NCI-H524 (cell line): ENCODE results near the gene OR14A16.

Experiments used
- DNase-seq, 2 experiments: peaks; one replicate each; lab custom pipeline; 2025; lab: John Stamatoyannopoulos, UW

OR14A16 gene, protein sequence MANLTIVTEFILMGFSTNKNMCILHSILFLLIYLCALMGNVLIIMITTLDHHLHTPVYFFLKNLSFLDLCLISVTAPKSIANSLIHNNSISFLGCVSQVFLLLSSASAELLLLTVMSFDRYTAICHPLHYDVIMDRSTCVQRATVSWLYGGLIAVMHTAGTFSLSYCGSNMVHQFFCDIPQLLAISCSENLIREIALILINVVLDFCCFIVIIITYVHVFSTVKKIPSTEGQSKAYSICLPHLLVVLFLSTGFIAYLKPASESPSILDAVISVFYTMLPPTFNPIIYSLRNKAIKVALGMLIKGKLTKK

DNA sequence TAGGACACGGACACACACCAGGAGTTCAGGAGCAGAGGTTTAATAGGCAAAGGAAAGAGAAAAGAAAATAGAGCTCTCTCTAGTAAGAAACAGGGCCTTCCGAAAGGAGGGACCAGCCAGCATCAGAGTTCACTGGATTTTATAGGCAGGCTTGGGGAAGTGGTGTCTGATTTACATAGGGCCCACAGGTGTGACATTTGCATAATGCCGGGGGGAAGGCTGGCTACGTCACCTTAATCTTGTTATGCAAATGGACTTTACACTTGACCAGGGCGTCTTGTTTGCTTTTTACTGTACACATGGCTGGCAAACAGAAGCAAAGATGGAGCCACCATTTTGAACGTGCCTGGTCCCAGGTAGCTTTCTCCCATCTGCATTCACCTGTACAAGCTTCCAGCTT, at the start of gene OR14A16:
Gene OR14A16, minus strand, starts transcription at position 97 of the 400 bp plus-strand sequence. CDS start 8,390 bp downstream, outside the sequence.
- no peak for DNase-seq

DNA sequence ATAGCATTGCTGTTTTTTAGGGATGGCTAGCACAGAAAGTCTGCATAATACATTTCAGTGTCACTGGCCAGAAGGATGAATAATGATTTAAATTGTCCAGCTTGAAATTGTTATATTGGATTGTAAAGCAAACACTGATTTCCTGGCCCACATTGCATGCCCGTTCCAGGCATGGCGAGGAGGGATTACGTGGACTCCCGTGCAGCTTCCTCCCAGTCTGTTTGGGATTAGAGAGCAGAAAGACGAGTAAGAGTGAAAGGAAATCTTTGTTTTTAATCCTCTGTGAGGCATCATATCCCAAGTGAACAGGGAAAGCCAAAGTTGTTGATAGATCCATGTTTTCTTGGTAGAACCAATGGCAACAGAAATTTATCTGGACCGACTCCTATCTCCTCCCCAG, 41.5 kb upstream of the OR14A16 start:
- DNase-seq = no peak

DNA sequence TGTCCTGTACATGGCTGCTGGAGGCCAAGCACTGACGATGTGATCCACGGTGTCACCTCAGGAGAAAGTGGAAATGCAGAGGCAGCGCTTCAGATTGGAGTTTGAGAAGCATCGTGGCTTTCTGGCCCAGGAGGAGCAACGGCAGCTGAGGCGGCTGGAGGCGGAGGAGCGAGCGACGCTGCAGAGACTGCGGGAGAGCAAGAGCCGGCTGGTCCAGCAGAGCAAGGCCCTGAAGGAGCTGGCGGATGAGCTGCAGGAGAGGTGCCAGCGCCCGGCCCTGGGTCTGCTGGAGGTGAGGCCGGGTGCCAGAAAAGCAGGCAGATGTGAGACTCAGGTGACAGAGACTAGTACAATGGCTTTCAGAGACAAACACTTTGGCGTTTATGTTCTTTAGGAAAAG, 40.7 kb upstream of the OR14A16 start:
- no peak for DNase-seq

DNA sequence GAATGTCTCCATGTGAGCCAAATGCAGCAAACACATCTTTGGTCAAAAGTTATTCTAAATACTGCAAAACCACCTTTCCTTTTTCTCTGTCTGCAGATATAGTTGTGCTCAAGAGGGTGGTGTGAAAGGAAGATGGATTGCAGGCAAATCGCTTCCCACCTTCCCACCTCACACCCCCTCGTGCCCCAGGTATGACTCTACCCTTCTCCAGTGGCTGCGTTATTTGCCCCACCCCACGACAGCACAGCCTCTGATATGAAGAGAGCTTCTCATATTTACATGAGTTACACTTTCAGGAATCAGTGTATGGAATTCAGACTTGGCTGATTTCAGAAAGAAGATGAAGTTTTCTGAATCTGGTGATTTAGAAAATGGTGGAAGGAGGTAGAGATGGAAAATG, 38.8 kb upstream of the OR14A16 start:
- DNase-seq = no peak

DNA sequence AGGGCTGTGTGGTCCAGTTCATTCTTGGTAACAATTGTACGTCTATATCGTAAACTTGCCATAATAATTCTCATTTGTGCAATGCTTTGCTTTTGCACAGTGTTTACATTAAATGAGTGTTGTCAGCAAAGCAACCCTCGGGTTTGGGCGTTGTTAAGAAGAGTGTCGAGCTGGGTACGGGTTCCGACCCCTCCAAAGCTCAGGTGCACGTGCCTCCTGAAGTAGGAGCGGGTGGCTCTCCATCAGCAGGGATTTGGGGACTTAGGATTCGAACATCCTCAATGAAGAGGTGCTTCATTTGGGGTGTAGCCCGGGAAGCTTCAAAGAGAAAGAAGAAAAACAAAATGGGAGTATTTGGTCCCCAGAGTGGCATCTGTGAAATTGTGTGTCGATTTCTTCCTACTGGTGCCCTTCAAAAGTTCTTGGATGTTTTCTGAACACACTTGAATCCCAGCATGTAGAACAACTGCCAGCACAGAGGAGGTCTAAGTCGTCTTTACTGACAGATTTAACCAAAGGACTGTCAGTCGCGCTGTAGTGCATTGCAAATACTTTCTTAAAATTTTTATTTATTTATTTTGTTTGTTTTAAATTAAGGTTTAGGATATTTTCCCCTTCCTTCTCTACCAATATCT, 34.2 kb upstream of the OR14A16 start:
- DNase-seq = no peak

DNA sequence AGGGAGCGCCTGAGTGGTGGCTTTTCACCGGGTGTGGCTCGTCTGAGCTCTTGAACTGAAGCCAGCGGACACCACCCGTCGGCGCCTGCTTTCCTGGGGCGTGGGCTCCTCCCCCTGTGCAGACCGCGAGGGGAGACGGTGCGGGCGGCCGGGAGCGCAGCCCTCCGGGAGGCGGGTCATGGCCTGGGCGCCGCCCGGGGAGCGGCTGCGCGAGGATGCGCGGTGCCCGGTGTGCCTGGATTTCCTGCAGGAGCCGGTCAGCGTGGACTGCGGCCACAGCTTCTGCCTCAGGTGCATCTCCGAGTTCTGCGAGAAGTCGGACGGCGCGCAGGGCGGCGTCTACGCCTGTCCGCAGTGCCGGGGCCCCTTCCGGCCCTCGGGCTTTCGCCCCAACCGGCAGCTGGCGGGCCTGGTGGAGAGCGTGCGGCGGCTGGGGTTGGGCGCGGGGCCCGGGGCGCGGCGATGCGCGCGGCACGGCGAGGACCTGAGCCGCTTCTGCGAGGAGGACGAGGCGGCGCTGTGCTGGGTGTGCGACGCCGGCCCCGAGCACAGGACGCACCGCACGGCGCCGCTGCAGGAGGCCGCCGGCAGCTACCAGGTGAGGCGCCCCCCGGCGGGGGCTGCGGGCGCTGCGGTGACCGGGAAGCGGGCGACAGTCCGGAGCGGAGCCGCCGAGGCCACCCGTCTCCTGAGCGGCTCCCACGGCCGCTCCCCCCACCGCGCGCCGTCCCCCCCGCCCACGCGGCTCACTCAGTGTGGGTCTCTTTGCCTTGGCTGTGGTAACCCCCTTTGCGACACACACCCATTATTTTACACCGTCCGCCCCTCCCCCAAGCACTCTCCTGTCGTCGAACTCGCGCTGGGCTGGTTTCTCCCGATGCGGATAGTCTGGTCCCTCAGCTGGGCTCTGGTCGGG, 33.4 kb upstream of the OR14A16 start, which contains the start of gene TRIM58:
Gene TRIM58, plus strand, starts transcription at position 119 of the 916 bp plus-strand sequence. Its CDS starts 60 bp downstream, at position 179.
- DNase-seq = no peak

DNA sequence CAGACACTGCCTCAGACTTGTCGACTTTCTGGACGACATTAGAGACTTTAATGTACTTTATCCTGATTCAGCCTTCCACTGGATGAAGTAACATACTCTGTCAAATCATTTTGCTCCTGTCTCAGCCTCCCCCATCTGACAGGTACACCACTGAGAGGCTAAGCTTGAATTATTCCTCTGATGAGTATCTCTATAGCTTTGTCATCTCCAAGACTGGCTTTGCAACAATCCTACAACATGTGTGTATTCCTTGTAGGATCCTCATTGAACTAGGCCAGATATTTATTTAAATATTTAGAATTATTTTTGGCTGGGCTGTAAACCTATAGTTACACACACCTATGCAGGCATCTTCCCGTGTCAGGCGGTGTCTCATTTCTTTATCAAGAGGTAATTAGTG, 32.0 kb upstream of the OR14A16 start:
- DNase-seq = no peak

DNA sequence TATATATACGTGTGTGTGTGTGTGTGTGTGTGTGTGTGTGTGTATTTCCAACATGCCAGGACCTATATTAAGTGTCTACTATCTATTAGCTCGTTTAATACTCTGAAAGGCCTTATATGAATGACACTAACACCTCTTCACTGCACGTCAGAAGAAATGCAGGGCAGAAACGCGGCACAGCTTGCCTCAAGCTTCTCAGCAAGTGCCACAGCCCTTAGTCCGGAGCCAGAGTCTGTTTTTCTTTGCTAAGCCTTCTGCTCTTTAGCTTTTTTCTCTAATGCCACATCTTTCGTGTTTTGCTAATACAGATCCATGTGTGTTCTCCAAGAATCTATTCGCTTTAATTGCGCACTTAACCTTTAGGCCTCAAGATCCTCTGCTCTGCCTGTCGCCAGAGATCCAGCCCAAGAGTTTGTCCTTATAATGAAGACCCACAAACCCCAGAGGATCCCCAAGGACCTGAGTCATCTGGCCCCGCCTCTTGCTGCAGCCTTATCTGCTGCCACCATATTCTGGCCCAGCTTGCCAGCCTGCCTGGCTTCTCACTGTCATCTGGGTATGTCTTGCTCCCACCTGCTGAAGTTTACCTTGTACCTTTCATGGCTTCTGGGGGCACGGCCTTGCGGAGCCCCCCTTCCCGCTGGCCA, 31.1 kb upstream of the OR14A16 start:
- DNase-seq = no peak

DNA sequence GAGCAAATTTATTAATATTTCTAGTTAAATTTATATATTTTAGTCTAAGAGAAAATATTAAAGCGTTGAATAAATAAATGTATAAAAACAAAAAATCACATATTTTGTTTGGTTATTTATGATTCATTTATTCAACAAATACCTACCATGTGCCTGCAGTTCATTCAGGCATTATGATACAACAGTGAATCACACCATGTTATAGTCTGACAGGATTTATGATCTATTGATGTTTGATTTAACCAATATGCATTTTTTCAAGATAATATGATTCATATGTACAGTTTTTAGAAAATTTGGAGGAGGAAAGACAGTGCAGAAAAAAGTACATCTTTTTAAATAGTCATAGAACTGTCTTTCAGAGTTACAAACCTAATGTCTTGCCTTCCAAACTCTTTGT, 25.7 kb upstream of the OR14A16 start:
- DNase-seq = no peak

DNA sequence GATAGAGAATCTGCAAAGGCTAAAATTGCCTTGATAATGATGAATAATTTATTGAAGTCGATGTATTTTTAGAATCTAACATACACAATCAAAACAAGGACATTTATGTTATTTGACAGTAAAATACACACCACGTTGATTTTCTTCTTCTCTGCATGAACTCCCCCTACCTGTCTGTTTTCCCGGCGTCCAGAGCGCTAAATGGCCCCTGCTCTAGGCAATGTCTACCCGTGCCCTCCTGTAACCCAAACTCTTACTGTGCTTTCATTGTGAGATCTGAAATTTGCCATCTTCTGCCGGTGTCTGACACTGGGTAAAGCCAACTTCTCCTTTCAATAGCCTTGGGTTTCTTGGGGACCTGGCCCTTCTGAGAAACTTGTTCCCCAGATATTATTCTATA, 24.4 kb upstream of the OR14A16 start:
- DNase-seq = no peak

DNA sequence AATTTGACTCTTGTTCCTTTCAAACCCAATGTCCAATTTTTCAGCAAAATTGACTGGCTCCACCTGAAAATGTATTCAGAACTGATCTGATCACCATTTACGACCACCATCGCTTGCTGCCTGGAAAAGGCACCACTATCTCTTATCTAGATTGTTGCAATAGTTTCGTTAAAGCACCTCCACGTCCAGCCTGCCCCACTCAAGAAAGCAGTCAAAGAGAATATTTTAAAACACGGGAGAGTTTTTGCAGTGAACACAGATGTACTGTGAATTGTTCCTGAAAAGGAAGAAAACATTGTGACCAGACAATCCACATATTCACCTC, 21.7 kb upstream of the OR14A16 start:
- DNase-seq = no peak

DNA sequence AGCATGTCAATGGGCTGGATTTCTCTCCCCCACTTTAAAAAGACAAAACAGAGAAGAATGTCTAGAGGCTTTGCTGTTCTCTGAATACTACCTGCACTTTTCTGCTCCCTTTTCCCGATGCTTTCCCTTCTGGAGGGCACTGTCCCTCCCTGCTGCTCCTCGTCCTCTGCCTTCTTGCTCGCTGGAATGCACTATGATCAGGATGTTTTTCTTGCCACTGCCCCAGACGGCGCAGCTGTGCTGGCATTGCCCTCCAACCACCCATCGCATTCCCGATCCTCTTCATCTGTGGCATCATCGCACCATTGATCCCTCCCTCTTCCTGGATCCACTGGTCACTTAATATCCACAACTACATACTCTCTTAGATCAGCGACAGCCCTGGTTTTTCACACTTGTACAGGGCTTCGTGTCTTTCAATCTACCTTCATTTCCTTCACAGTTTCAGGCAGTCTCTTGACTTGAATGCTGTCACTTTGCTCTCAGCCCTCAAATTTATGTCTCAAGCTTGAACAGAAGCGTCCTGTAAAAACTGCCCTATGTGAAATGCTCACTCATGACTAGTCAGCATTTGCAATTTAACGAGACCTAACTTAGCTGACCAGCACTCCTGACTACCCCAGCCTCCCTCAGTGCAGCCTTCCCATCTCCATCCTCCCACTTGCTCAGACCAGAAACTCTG, 21.2 kb upstream of the OR14A16 start:
- no peak for DNase-seq

DNA sequence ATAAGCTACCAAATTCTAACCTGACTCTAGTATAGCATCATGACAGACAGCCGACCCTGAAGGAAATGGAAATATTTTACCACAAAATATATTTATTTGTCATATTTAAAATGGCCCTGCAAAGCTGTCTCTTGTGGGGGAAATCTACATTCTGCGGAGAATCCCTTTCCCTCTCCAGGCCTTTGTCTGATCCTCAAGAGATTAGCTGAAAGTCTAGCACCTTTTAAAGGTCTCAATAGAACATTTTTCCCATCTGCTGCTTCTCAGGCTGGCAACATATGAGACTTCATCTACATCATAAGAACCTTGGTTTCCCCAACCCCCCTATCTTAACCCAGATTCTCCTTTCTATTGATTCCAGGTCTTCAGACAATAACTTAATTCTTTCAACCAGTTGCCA, 19.5 kb upstream of the OR14A16 start:
- no peak for DNase-seq

DNA sequence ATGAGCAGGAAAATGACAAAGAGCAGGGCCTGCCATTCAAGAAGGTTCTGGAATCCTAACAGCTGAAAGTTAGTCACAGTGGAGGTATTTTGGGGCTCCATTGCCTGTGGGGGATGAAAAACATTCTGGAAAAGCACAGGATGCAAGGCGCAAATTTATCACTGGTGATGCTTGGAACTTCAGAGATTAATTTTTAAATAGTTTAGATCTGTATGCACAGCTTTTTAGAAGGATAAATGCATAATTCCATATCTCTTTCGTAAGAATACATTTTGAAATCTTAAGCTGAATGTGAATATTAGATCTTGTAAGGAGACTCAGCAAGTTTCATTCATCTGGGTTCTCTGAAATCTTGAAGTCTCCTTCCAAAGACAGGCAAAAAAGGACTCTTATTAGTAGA, 17.9 kb upstream of the OR14A16 start, which contains the start of gene OR11L1:
Gene OR11L1, minus strand, starts transcription at position 101 of the 400 bp plus-strand sequence. Its CDS starts 0 bp downstream, at position 101.
- DNase-seq = no peak

DNA sequence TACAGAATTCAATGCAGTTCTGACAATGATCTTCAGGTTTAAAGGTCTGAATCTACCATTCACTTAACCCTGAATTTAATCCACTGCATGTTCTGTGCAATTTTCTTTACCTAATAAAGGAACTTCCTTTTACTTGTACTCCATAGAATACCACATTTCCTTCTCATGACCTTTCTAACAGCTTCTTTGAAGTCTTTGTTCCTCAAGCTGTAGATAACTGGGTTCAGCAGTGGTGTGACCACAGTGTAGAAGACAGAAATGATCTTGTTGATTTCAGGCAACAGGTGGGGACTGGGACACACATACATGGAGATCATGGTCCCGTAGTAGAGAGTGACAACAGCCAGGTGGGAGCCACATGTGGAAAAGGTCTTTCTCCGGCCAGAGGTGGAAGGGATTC, 16.9 kb upstream of the OR14A16 start:
- no peak for DNase-seq

DNA sequence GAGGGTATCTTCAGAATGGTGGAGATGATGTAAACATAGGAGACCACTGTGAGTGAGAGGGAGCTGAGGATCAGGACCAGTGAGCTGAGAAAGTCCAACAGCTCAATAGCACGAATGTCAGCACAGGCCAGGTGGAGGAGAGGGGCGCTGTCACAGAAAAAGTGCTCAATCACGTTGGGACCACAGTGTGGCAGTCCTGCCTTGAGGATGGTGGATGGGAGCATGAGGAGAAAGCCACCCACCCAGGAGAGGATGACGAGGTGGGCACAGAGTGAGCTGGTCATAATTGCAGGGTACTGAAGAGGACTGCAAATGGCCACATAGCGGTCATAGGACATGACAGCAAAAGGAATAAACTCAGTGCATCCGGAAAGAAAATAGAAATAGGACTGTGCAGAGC, 9.7 kb upstream of the OR14A16 start:
- no peak for DNase-seq

DNA sequence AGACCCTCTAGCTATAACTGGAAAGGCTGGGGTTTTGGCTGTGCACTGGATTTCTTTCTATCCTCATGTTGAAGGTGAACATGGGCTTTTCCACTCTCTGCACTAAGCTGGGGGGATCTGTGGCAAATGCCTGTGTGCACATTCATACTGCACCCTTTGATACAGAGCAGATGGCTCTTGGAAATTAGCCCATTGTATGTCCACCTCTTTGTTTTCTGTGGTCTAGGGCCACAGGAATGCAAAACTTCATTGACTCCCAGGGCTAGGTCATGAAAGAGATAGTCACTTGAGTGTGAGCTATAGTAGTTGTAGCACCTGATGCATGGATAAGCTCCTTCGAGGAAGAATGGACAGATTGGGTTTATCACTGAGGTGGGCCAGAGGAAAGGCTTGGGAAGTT, 5.7 kb upstream of the OR14A16 start:
- no peak for DNase-seq

DNA sequence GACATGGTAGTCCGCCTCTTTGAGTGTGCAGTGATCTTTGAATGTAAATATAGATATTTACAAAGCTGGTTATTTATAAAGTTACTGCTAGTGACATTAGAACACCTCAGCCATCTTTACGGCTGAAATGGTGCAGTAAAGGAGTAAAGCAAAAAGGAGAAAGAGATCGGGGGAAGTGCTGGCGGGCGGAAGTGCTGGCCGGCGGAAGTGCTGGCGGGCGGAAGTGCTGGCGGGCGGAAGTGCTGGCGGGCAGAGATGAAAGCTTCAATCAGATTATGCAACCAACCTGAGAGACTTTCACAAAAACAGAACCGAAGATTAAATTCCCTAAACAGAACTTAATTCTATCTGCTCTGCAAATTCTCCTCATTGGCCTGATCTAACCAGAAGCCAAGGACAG, 1.4 kb upstream of the OR14A16 start:
- no peak for DNase-seq

DNA sequence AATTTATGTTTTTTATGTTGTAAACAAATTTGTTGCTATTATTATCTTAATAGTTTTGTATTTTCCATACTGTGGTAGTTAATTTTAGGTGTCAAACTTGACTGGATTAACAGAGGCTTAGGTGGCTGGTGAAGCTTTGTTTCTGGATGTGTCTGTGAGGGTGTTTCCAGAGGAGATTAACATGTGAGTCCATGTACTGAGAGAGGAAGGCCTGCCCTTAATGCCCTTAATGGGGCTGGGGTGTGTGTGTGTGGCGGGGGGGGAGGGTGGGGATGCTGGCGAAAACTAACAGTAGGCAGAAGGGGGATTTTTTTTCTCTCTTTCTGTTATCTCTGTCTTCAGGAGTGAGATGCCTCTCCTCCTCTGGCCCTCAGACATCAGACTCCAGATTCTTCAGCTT, 1.9 kb downstream of the OR14A16 start:
- no peak for DNase-seq

DNA sequence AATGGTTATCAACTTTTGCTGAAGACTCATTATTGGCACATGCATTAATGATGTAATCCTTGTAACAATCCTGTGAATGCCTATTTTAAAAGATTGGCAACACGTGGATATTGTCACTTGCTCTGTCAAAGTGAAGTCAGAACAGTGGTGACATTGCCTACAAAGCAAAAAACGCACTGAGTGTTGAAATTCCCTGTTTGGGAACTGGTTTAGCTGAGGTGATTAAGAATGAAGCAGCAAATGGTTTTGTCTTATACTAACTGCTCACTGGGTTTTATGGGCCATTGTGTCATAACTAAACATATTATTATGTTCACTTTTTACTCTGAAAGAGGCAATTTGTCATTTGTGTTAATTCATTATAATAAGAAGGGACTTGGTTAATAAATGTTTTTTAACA, 11.3 kb downstream of the OR14A16 start:
- DNase-seq = no peak

DNA sequence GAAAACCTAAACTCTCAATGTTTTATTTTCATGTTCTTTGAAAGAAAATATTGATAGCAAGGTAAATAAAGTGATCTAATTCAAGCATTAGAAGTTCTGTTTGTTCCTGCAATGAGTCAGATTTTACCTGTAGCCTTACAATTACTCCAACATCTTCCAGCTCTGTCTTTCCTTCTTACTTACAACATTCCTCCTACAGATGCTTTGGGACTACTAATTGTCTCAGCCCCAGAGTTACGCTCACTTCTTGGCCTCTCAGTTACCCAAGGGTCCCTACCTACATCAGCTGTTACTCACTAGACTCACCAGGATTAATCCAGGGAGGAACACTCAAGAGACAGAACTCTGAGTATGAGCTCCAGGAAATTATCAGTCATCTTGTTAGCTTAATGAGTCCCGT, 26.4 kb downstream of the OR14A16 start:
- DNase-seq = no peak

DNA sequence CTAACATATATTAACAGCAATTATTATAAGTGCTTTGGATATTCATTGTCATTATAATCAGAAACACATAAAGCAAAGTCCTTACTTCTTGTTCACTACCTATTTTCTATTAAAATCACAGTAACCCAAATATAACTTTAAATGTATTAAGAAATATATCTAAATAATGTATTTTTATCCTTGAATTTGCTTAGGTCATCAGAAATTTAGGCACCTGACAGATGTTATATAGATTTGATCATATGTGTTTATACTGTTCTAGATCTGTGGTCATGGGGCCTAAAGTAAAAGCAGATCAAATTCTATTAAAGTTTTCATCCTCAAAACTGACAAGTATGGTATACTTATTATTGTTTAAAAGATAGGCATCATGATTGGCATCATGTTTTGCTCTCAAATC, 54.3 kb downstream of the OR14A16 start:
- no peak for DNase-seq
